Loucy (cell line): Measurements from ENCODE around the gene ADIPOR2.

Experiments used
- CTCF ChIP-seq: fragments of 200-600 bp; sonication (generic); conservative IDR thresholded peaks from 2 replicates; pipeline ENCODE4 v1.5.1; 2014; ENCODE audit warnings: mild to moderate bottlenecking, antibody characterized with exemption, low read length
- EZH2phosphoT487 ChIP-seq: fragments of 200-600 bp; IDR thresholded peaks from 2 replicates; pipeline ENCODE4 v1.6.1; 2018; ENCODE audit warnings: antibody characterized with exemption, mild to moderate bottlenecking, moderate library complexity, borderline replicate concordance

DNA sequence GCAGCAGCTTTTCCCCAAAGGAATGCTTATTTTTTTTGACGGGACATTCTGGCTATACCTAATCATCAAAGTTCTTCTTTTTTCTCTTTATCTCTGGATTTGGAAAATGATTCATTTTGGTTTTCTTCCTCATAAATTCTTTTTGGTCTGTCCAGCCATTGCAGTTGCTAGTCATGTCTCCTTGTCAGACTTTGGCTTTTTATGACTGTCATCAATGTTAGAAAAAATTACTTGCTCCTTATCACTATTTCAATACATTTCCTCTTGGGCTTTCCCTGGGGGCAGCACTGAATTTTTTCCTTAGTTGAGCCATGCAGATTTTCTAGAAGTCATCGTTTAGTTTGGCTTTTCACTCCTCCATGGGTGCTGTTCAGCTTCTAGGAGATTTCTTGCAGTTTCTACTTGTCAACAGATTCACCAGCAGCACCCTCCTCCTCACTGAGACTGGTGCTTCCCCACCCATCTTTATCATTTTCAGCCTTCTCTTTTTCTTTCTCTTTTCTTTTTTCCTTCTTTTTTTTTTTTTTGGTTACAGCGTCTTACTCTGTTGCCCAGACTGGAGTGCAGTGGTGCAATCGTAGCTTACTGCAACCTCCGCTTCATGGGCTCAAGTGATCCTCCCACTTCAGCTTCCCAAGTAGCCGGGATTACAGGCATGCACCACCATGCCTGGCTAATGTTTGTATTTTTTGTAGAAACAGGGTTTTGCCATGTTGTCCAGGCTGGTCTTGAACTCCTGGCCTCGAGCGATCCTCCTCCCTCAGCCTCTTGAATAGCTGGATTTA, 5.2 kb downstream of the ADIPOR2 start:
- TF ChIP-seq CTCF (no peak), EZH2phosphoT487 (no peak)
